G401 (cell line): Measurements from ENCODE around the gene NEK8. TPM values are rescaled to one million over a fixed set of nuclear protein-coding genes. Genes with fewer than 3 reads are reported as not detected.

Experiments used
- total RNA-seq: library from RNA; depleted of rRNA; stranded (reverse); fragments of >200 nt; shearing (Covaris generic); gene quantifications from 2 replicates; pipeline ENCODE4 v1.2.3, GENCODE V29; 2014; rRNA removed

Gene NEK8
- total RNA-seq, 1 experiment from 2014 or later = 10.2 TPM

Other genes starting within 250 kb of the NEK8 start
- not detected in 2 replicates for gene FOXN1, start 222.4 kb upstream of the NEK8 start, total RNA-seq
- 59.0 and 60.4 TPM in 2 replicates for gene UNC119, start 176.2 kb upstream of the NEK8 start, total RNA-seq
- gene PIGS, start 157.3 kb upstream of the NEK8 start, total RNA-seq = 50.8 and 64.4 TPM in 2 replicates
- 34.5 and 49.8 TPM in 2 replicates for gene ALDOC, start 151.9 kb upstream of the NEK8 start, total RNA-seq
- gene SPAG5, start 129.8 kb upstream of the NEK8 start, total RNA-seq = 78.8 and 91.2 TPM in 2 replicates
- 1.3 and 2.7 TPM in 2 replicates for gene RSKR, start 114.6 kb upstream of the NEK8 start, total RNA-seq
- 77.8 and 137 TPM in 2 replicates for gene BLTP2, start 83.6 kb upstream of the NEK8 start, total RNA-seq
- 57.7 and 73.3 TPM in 2 replicates for gene SDF2, start 66.9 kb upstream of the NEK8 start, total RNA-seq
- 24.4 and 43.0 TPM in 2 replicates for gene SUPT6H, start 66.6 kb upstream of the NEK8 start, total RNA-seq
- gene PROCA1, start 16.9 kb upstream of the NEK8 start, total RNA-seq = 2.4 and 17.2 TPM in 2 replicates
- gene RAB34, start 10.9 kb upstream of the NEK8 start, total RNA-seq = 373 TPM in 2 replicates
- 1,133 and 1,289 TPM in 2 replicates for gene RPL23A, start 8.8 kb upstream of the NEK8 start, total RNA-seq
- 9.2 and 12.1 TPM in 2 replicates for gene TLCD1, start 2.6 kb upstream of the NEK8 start, total RNA-seq
- 51.8 and 69.0 TPM in 2 replicates for gene TRAF4, start 15.2 kb downstream of the NEK8 start, total RNA-seq
- gene FAM222B, start 114.0 kb downstream of the NEK8 start, total RNA-seq = 0.86 and 8.0 TPM in 2 replicates
- 52.9 and 96.8 TPM in 2 replicates for gene ERAL1, start 126.2 kb downstream of the NEK8 start, total RNA-seq
- gene FLOT2, start 168.9 kb downstream of the NEK8 start, total RNA-seq = 57.5 and 59.7 TPM in 2 replicates
- gene DHRS13, start 174.3 kb downstream of the NEK8 start, total RNA-seq = 24.7 and 30.9 TPM in 2 replicates
- gene PHF12, start 222.7 kb downstream of the NEK8 start, total RNA-seq = 26.8 and 48.5 TPM in 2 replicates